Keratinocyte (primary cell): Measurements from ENCODE around the gene CCDC179. TPM values are rescaled to one million over a fixed set of nuclear protein-coding genes. Genes with fewer than 3 reads are reported as not detected.
A peak's percentile ranks its signal among the peaks of the same experiment; 100 is the strongest.

Experiments
- DNase-seq: peaks from one replicate; pipeline ENCODE4 v3.0.0-alpha.2; 2011; ENCODE audit warnings: low read depth, missing footprints, low spot score
- FAIRE-seq: peaks from 2 replicates; lab custom pipeline; 2011; peaks lifted over from hg19 to GRCh38; lab: Jason Lieb, UNC
- H2AFZ ChIP-seq: 2 replicates; pipeline ENCODE4 v1.6.0; 2012; ENCODE audit warnings: low read length, control low read depth, inconsistent platforms; ENCODE audit not compliant: control insufficient read depth
- H3K27ac ChIP-seq: 2 replicates; pipeline ENCODE4 v1.5.1; 2011; ENCODE audit warnings: low read length; ENCODE audit not compliant: control insufficient read depth, insufficient read depth
- H3K27me3 ChIP-seq: 3 replicates; pipeline ENCODE4 v1.6.0; 2011; ENCODE audit warnings: low read length; ENCODE audit not compliant: control insufficient read depth, insufficient read depth; ENCODE audit errors: extremely low read depth
- H3K36me3 ChIP-seq, 2 experiments: 2 replicates in 1 of 2; 3 replicates in 1 of 2; pipeline ENCODE4 v1.5.1; 2011; ENCODE audit warnings: low read length in 2 of 2, mild to moderate bottlenecking in 1 of 2; ENCODE audit not compliant: control insufficient read depth in 2 of 2, insufficient read depth in 2 of 2; ENCODE audit errors: extremely low read depth in 1 of 2
- H3K4me1 ChIP-seq: 3 replicates; pipeline ENCODE4 v1.5.1; 2011; ENCODE audit warnings: low read length; ENCODE audit not compliant: control insufficient read depth, insufficient read depth; ENCODE audit errors: extremely low read depth
- H3K4me2 ChIP-seq: 3 replicates; pipeline ENCODE4 v1.6.0; 2011; ENCODE audit warnings: low read depth, low read length; ENCODE audit not compliant: control insufficient read depth, insufficient read depth; ENCODE audit errors: extremely low read depth
- H3K4me3 ChIP-seq, 3 experiments: fragments of 200-600 bp in 1 of 3; sonication (generic) in 1 of 3; 2 replicates in 2 of 3; 3 replicates in 1 of 3; pipeline ENCODE4 v1.5.1; 2011 to 2016; ENCODE audit warnings: low read length in 3 of 3, mild to moderate bottlenecking in 3 of 3, control low read depth in 2 of 3, inconsistent platforms in 1 of 3, low read depth in 1 of 3, mixed read lengths in 1 of 3, mixed run types in 1 of 3, moderate library complexity in 1 of 3; ENCODE audit not compliant: control insufficient read depth in 2 of 3, insufficient read depth in 2 of 3; ENCODE audit errors: extremely low read depth in 1 of 3
- H3K79me2 ChIP-seq: 2 replicates; pipeline ENCODE4 v1.6.0; 2012; ENCODE audit warnings: low read length; ENCODE audit not compliant: control insufficient read depth, insufficient read depth
- H3K9ac ChIP-seq: 3 replicates; pipeline ENCODE4 v1.6.0; 2011; ENCODE audit warnings: low read length; ENCODE audit not compliant: control insufficient read depth, insufficient read depth; ENCODE audit errors: extremely low read depth
- H3K9me1 ChIP-seq: 3 replicates; pipeline ENCODE4 v1.6.0; 2011; ENCODE audit warnings: low read length; ENCODE audit not compliant: control insufficient read depth, insufficient read depth; ENCODE audit errors: extremely low read depth
- H3K9me3 ChIP-seq: 2 replicates; pipeline ENCODE4 v1.5.1; 2012; ENCODE audit warnings: low read depth, low read length; ENCODE audit not compliant: control insufficient read depth
- H4K20me1 ChIP-seq: 3 replicates; pipeline ENCODE4 v1.6.0; 2011; ENCODE audit warnings: low read length; ENCODE audit not compliant: control insufficient read depth, insufficient read depth; ENCODE audit errors: extremely low read depth
- EZH2 ChIP-seq: IDR thresholded peaks from one replicate; pipeline ENCODE4 v1.6.1; 2012; ENCODE audit warnings: inconsistent platforms, mild to moderate bottlenecking, low read length, moderate library complexity
- dilution Hi-C: fragments of 300-500 bp; cut with MboI; formaldehyde crosslinking; loops from one replicate; pipeline ENCODE4 v1.7.0; 2020; ENCODE audit warnings: low sequenced_read_pairs; ENCODE audit not compliant: extremely low pct_ligation_motif_present
- polyA plus RNA-seq, 5 experiments: library from polyadenylated mRNA; depleted of rRNA in 3 of 5; stranded (reverse) in 3 of 5; stranded (forward) in 1 of 5; unstranded in 1 of 5; fragments of >200 nt; gene quantifications; 1 replicate in 1 of 5; 2 replicates in 3 of 5; 3 replicates in 1 of 5; pipeline versions ENCODE4 v1.2.1 to v1.2.3, GENCODE V29; 2011 to 2012; ENCODE audit warnings: missing spikeins in 2 of 5, low read depth in 1 of 5, low replicate concordance in 1 of 5
- TF ChIP-seq, protein P1 (sequence below), 3 experiments: IDR thresholded peaks in 1 of 3; conservative IDR thresholded peaks in 1 of 3; optimal IDR thresholded peaks in 1 of 3; 2 replicates in 2 of 3; 3 replicates in 1 of 3; pipeline versions ENCODE3 to v1.5.1; 2011; ENCODE audit warnings: low read length in 3 of 3, mild to moderate bottlenecking in 3 of 3, moderate library complexity in 2 of 3, control low read depth in 1 of 3, inconsistent platforms in 1 of 3; ENCODE audit not compliant: insufficient read depth in 2 of 3; ENCODE audit errors: extremely low read depth in 1 of 3

Gene CCDC179
- polyA plus RNA-seq, 1 donor (not counting 4 experiments of a cell fraction or from before 2014, with no cell fraction given) = not detected

DNA sequence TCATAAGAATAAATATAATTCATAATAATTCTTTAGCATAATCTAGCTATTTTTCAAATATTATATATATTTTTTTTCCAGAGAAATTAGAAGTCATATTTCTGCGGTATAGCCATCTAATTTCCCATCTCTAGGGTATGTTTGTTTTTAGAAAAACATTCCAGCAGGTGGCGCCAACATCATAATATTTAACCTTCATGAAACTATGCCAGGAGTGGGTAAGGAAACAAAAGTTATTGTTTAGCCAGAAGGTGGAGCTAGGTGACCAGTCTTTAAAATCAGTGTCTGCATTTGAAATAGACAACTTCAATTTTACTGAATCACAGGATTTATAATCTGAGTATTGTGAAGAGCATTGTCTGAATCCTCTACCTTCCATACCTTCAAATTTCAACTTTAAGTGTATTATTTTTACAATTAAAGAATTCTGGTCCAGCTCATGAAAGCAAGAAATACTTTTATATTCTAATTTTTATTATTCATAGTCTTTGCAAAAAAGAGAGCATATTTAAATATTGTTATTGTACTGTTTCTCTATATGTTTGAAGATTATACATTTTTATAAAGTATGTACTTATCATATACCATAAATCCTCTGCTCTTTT is 15.7 kb upstream of the CCDC179 start:
- TF ChIP-seq, protein P1, sequence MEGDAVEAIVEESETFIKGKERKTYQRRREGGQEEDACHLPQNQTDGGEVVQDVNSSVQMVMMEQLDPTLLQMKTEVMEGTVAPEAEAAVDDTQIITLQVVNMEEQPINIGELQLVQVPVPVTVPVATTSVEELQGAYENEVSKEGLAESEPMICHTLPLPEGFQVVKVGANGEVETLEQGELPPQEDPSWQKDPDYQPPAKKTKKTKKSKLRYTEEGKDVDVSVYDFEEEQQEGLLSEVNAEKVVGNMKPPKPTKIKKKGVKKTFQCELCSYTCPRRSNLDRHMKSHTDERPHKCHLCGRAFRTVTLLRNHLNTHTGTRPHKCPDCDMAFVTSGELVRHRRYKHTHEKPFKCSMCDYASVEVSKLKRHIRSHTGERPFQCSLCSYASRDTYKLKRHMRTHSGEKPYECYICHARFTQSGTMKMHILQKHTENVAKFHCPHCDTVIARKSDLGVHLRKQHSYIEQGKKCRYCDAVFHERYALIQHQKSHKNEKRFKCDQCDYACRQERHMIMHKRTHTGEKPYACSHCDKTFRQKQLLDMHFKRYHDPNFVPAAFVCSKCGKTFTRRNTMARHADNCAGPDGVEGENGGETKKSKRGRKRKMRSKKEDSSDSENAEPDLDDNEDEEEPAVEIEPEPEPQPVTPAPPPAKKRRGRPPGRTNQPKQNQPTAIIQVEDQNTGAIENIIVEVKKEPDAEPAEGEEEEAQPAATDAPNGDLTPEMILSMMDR (optimal IDR thresholded peaks at IDR 0.05 in 1 of 3, IDR thresholded peaks at IDR 0.05 in 1 of 3, conservative IDR thresholded peaks at IDR 0.05 in 1 of 3; ENCODE audit: extremely low read depth in 1 of 3, insufficient read depth in 2 of 3, low read length in 3 of 3) = peak; percentile 12 to 65 (median 44)
- TF ChIP-seq EZH2 = no peak
- dilution Hi-C loops = no loop called here
- Histone ChIP-seq H4K20me1 (no peaks in the 10 kb centered on the region), H2AFZ (no peak overlapping the region), H3K4me3 (no peak overlapping the region), H3K27ac (no peak overlapping the region), H3K36me3 (no peaks in the 10 kb centered on the region), H3K4me1 (no peaks in the 10 kb centered on the region), H3K79me2 (no peaks in the 10 kb centered on the region), H3K4me2 (no peak overlapping the region), H3K9me3 (no peaks in the 10 kb centered on the region), H3K9ac (no peak overlapping the region), H3K9me1 (no peaks in the 10 kb centered on the region), H3K27me3 (no peaks in the 10 kb centered on the region)
- FAIRE-seq (peak; percentile 51), DNase-seq (peak; percentile 15)

DNA sequence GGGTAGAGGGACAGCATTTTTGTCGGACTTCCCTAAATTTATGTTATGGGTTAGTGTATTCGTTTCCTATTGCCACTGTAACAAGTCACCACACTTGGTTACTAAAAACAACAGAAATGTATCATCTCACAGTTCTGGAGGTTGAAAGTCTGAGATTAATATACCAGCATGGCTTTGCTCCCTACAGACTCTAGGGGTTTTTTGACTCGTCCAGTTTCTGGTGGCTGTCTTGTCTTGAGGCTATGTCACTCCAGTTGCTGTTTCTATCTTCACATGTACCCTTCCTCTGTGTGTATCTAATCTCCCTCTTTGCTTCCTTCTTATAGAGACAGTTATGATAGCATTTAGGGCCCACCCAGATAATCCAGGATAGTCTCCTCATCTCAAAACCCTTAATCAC is 9.1 kb upstream of the CCDC179 start:
- Histone ChIP-seq H3K36me3 (no peaks in the 10 kb centered on the region), H3K9me1 (no peaks in the 10 kb centered on the region), H3K79me2 (no peaks in the 10 kb centered on the region), H3K27me3 (no peaks in the 10 kb centered on the region), H3K27ac (no peak overlapping the region), H4K20me1 (no peaks in the 10 kb centered on the region), H3K9ac (no peak overlapping the region), H3K4me3 (no peak overlapping the region), H3K4me1 (no peaks in the 10 kb centered on the region), H3K9me3 (no peaks in the 10 kb centered on the region), H2AFZ (no peak overlapping the region), H3K4me2 (no peak overlapping the region)
- dilution Hi-C loops = no loop called here
- FAIRE-seq (no peak), DNase-seq (no peak)
- no peak for TF ChIP-seq EZH2
- TF ChIP-seq, protein P1 (optimal IDR thresholded peaks at IDR 0.05 in 1 of 3, IDR thresholded peaks at IDR 0.05 in 1 of 3, conservative IDR thresholded peaks at IDR 0.05 in 1 of 3; ENCODE audit: extremely low read depth in 1 of 3, insufficient read depth in 2 of 3, low read length in 3 of 3) = no peak
